ENCODE measurements around the gene CFAP97D1.

CFAP97D1 gene

DNA sequence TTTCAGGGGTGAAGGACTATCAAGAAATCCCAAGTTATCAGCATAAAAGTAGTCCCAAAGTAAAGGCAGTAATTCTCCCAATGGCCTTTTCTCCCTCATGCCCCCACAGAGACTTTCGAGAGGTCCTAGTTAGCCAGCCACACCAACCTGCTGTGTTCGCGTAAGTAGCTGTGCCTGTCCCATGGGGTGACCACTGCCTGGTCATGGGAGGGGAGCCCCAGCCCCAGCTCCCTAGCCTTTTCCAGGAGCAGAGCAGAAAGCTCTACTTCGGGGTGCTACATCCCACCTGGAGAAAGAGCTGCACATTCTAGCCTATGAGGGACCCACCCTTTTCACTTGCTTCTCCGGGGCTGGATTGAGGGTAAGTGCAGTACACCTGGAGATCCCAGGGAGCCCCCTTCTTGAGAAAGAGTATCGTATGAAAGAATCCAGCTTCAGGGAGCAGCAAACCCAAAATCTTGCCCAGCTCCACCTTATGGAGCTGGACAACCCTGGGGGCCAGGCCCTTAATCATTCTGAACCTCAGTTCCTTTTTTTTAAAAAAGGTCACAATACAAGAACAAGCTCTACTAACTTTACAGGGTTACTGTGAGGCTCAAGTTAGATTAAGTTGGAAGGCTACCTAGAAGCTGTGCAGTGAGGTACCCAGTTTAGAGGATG is 13.1 kb upstream of the CFAP97D1 start:
- DNase-seq (ENCODE audit: insufficient read length, low spot score) (no peak), FAIRE-seq (no peak)

DNA sequence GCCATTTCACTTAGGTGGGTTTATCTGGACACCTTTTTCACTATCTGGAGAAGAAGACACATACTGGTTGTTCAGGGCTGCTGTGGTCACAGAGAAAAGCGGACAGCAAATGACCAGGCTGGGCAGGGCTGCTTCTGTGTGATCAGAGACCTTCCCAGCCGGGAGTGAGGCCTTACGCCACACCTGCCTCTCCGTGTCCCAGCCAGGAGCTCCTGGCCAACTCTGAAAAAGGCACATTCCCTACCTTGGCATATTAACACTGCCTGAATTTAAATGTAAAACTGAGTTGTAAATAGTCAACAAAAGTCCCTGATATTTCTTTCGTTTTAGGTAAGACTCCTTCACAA is 12.5 kb upstream of the CFAP97D1 start:
- no peak for FAIRE-seq

DNA sequence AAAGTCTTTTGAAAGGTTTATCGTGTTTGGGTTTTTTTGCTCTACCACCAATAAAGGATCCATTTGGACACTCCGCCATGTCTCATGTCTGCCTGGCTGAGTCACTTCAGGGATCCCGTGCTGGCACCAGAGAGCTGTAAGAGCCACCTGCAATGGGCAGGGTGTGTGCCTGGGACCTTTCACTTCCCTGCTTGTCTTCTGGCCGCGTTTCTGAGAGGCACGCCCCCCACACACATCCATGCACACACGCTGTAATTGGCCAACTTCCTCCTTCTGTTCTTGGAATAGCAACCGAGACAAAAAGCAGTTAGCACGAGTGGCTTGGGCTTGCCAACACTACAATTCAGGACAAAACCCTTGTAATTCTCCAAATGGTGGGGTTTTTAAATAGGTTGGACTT is 11.9 kb upstream of the CFAP97D1 start:
- FAIRE-seq (peak; percentile 59), DNase-seq (ENCODE audit: insufficient read length, low spot score) (no peak)

More for the DNA sequence above, 12.5 kb upstream of the CFAP97D1 start:
- DNase-seq (ENCODE audit: insufficient read length, low spot score) = no peak

DNA sequence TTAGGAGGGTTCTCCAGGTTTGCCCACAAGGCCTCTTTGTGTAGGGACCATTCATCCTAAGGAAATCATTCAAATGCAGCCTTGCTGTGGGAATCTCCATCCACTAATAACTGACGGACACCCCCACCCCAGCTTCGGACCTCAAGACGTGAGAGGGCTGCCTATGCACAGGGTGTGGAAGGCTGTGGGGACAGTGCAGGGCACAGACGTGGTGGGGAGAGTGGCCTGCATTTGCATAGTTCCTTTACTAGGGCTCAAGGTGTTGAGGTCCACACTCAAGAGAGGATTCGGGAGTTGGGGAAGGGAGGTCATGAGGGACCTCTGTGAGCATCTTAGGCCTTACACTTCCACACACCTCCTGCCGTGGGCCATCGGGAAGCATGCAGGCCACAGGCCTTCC is 11.3 kb upstream of the CFAP97D1 start:
- FAIRE-seq = no peak
- DNase-seq (ENCODE audit: insufficient read length, low spot score) = no peak

DNA sequence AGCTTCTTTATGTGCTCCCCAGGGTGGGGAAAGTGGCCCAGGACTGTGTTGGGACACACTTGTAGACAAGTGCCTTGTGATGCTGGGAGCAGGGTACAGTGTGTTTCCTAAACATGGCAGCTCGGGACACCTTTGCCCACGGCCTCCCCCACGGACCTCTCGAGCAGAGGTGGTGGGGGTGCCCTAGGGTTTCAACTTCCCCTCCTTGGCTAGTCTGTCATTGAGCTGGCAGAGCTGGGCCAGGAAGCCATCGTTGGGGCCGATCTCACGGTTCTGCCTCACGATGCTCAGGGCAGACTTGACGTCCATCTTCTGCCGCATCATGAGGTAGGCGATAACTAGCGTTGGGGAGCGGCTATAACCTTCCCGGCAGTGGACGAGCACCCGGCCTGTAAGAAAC is 10.8 kb upstream of the CFAP97D1 start:
- DNase-seq (ENCODE audit: insufficient read length, low spot score) (no peak), FAIRE-seq (no peak)

DNA sequence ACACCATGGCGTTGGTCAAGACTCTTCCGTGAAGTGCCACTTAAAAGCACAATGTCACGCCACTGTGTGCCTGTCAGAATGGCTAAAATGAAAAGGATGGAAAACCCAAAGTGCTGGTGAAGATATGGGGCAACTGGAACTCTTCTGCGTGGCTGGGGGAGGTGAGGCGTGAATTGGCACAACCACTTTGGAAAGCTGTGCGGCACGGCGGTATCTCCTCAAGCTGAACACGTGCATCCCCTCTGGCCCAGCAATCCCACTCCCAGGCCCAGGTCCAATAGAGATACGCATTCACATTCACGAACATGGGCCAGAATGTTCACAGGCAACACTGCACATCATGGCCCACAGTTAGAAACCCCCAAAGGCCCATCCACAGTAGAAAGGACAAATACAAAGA is 10.4 kb upstream of the CFAP97D1 start:
- DNase-seq (ENCODE audit: insufficient read length, low spot score) = no peak
- FAIRE-seq = no peak

DNA sequence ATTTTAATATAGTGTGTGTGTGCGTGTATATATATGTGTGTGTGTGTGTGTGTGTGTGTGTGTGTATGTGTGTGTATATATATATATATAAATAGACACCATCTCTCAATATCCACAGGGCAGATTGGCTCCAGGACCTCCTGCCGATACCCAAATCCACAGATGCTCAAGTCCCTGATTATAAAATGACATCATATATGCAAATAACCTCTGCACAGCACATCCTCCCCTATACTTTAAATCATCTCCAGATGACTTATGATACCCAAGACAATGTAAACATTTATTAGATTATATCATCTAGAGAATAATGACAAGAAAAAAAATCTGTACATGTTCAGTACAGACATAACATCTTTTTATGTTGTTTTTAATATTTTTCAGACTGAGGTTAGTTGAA is 9.3 kb upstream of the CFAP97D1 start:
- FAIRE-seq (no peak), DNase-seq (ENCODE audit: insufficient read length, low spot score) (no peak)

DNA sequence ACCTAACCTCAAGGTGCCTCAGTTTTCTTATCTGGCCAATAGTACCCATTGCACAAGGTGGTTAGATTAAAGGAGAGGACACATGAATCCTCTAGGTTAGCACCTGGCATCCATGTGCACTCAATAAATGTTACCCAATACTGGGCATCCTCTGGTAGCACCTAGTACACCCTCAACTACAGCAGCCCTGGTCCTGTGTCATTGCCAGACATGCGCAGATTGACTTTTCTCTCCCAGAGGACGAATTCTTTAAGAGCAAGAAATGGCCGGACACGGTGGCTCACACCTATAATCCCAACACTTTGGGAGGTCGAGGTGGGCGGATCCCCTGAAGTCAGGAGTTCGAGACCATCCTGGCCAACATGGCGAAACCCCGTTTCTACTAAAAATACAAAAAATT is 8.8 kb upstream of the CFAP97D1 start:
- DNase-seq (ENCODE audit: insufficient read length, low spot score) = no peak
- no peak for FAIRE-seq

DNA sequence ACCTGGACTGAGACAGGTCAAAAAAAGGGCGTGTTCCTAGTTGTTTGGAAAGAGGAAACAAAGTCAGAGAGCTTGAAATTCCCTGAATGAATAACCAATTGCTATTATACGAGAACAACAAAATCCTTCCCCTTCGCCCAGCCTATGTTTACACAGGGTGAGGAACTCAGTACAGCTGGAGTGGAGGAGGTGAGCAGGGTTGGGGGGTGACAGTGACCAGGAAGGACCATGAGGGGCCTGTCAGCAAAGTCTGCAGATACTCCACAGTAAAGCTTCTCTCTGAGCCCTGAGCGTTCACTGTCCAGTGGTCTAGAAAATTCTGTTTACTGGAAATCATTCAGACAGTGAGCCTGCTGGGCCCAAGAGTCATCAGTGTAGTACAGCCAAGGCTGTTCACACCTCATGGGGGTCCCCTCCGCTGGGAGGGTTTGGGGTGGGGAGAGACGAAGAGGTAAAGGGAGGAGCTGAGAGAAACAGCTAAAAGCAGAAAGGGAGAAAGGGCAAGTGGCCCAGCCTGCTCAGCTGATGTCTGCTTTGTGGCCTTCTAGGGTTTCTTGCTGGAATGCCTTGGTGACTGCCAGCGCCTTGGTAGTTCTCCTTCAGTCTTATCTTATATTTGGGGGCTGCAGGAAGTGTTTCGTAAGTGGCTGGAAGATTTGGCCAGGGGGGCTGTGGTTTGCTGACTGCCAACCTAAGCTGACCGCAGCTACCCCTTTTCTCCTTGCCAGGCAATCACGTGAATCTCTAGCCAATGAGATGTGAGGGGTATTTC is 7.2 kb upstream of the CFAP97D1 start:
- FAIRE-seq = no peak
- DNase-seq (ENCODE audit: insufficient read length, low spot score) = no peak

DNA sequence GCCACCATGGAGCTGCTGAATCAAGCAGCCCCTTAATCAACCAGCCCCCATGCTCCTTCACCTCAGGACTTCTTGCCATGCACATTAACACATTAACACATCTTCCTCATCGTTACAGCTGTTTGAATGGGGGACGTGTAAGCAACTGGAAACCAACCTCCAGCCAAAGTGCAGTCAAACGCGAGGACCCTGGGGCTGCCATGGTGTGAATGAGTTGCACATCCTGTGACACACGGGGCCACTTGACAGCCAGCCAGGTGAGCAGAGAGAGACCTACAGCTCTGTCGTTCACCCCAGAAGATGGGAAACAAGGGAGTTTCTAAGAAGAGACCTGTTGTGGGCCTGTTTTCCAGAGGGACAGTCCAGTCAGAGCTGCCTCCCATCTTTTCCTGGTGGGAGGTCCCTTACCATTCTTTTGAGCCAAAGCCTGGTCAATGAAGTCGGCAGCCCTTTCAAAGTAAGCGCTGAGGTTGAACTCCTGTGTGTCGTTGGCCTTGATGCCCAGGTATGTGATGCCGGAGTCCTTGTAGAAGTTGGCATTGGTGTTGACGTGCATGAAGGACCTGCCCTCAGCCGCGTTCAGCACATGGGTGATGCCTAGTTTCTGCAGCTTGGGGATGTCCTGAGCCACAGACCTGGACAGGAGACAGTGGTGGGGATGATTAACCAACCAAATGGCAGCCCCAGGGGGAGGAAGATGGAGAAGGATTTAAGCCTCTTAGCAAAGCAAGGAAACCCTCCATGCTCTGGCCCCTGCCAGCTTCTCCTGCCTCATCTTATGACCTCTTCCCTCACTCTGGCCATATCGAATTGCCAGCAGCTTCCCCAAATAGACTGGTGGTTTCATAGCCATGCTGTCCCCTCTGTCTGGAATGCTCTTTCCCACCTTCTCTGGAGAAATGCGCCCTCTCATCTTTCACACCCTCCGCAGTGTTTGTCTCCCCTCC is 5.7 kb upstream of the CFAP97D1 start:
- DNase-seq (ENCODE audit: insufficient read length, low spot score) (no peak), FAIRE-seq (no peak)

DNA sequence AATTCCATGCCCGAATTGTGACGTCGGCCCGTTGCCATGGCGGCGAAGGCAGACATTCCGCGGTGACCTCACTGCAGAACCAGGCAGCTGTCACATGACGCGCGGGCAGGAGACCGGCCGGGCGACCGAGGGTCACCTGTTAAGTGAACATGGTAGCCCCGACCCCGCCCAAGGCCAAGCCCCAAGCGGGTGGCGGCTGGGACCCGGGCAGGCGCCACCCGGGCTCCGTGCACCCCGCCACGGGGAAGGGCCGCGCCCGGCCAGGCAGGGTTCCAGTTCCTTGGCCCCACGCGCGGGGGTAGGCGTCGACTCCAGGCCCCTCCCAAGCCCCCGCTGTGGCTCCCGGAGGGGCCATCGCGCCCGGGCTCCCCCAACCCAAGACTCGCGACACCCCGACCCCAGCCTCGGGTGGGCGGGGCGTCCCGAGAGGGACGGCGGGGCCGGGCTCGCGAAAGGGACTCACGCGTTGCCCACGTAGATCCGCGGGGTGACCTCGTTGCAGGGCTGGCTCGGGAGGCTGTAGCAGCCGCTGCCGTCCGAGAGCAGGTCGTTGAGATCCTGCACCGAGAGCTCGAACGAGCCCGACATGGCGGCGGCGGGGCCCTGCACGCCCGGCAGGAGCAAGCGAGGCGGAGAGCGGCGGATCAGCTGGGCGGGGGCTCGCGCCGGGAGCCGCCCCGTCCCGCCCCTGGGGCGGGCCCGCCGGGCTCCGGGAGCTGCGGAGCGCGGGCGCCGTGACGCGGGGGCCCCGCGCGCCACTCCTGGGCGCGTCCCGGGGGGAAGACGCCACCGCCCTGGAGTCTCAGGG is 1.7 kb upstream of the CFAP97D1 start, which contains the start of gene DUSP3:
Gene DUSP3 (minus strand): TSS at position 641 of the 808 bp plus-strand sequence. CDS start 53 bp downstream, at position 588.
- DNase-seq (ENCODE audit: insufficient read length, low spot score) = peak; percentile 92
- peak; percentile 80 for FAIRE-seq

DNA sequence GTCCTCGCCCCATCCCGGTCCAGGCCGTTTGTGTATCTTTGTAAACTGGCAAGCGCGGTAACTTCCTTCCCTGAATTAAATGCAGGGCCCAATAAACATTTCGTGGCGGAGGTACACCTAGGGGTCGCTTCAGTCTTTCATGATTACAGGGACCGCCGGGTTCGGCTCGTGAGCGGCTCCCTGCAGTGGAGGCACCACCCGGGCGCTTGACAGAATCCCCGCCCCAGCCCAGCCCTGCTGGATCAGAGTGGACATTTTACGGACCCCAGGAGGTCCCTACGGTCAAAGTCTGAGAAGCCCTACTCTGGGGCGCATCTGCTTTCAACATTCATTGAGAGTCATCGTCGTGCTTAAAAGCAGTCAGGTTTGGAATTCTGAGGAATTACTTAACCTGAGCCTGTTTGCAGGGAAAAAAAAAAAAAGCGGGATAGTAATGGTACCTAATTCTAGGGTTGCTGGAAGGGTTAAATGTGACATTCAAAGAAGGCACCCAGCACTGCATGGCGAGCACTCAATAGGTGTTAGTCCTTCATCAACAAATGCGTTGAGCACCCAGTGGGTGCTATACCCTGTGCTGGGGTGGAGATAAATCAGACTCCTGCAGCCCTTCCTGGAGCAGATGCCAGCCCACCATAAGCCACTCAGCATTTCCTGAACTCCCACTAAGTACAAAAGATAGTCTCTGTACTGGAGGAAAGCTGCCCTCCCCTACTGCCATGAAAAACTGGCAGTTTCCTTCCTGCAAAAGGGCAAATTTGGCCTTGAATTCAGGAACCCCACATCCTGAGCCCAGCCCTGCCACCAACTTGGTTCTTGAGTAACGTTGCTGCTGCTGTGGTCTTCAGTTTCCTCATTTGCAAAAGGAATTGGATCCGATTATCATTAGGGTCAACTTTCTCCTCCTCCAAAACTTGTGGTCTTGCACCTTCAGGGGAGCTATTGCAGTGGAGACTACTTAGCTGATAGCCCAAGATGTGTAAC is 800 bp upstream of the CFAP97D1 start:
- DNase-seq (ENCODE audit: insufficient read length, low spot score) = no peak
- FAIRE-seq = peak; percentile 4

DNA sequence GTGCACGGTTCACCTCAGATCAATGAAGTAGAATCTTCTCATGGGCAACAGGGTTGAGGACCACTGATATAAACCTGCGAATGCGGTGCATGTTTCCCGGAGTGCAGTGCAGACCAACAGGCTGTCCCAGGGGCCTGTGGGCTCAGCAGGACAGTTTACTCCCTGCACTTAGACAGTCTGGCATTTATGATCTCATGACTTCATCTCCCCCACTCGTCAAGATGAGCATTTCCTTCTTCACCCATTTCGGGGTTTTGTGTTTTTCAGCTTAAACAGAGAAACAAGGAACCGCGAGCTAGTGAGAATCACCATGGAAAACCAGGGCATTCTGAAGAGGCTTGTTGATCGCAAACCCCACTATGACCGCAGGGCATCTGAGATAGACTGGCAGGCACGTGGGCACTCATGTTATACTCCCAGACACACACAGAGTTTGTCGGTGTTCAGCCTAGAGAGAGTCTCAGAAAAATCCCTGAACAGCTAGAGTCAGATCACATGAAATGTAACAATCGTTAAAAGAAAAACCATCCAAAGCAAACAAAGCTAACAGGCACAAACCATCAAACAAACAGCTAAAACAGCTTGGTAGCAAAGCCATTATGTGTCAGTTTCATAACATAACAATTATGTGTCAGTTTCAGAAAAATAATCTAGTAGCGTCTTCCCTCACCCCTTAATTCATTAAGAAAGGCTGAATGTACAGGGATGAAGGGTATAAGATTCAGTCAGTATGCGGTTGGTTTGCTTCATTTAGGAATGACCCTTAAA is 2.9 kb downstream of the CFAP97D1 start:
- no peak for DNase-seq (ENCODE audit: insufficient read length, low spot score)
- FAIRE-seq = no peak

DNA sequence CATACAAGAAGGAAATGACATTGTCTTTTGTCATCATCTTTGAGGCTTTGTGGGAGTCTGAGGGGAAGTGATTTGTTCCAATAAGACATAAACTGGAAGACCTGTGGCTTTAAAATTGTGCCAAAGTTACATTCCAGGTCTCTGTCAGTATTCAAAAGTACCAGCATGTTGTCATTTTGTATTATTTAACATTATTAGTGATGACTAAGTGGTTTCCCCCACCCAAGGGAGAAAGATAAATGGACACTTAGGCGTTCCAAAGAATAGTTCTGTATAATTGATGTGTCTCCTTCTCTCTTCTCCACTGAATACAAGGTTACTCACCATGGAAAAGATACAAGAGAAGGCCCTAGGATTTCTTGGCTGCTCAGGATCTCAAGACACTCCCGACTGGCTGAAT is 3.8 kb downstream of the CFAP97D1 start:
- DNase-seq (ENCODE audit: insufficient read length, low spot score) (no peak), FAIRE-seq (no peak)

DNA sequence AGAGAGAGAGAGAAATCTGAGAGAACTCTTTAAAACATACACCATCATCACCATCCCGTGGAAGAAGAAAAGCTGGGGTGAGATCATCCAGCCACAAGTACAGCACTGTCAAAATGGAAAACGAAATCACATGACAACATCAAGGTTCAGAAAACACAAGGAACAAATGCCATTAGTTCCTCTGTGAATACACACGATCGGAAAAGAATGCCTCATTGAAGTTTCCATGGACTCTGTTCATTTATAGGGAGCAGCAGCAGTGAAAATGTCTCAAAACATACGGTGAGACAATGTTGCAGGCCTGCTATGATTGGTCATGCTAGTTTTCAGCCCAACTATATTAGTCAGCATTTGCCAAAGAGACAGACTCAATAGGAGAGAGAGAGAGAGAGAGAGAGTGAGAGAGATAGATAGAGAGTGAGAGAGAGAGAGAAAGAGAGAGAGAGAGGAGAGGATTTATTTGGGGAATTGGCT is 4.4 kb downstream of the CFAP97D1 start:
- DNase-seq (ENCODE audit: insufficient read length, low spot score) (no peak), FAIRE-seq (no peak)

DNA sequence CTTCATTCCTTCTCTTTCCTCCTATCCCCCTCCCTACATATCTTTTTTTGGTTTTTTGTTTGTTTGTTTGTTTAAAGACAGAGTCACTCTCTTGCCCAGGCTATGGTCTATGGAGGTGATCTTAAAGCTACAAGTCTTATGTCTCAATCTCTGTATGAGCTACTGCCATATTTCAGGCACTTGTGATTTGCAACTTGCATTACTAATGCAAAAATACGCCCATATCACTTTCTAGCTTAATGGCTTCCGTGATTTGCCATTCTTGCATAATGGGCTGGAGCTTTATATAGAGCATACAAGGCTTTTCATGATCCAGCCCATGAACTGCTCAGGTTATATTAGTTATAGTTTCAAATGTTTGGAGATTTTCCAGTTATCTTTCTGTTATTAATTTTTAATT is 7.5 kb downstream of the CFAP97D1 start:
- no peak for DNase-seq (ENCODE audit: insufficient read length, low spot score)
- no peak for FAIRE-seq

DNA sequence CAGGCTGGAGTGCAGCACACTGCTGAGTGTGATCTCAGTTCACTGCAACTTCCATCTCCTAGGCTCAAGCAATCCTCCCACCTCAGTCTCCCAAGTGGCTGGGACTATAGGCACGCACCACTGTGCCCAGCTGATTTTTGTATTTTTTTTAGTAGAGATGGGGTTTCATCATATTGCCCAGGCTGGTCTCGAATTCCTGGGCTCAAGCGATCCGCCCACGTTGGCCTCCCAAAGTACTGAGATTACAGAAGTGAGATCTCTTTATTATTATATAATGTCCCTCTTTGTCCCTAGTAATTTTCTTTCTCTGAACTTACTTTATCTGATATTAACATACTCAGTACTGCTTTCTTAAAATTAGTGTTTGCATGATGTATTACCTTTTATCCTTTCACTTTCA is 8.3 kb downstream of the CFAP97D1 start:
- no peak for DNase-seq (ENCODE audit: insufficient read length, low spot score)
- FAIRE-seq = no peak

DNA sequence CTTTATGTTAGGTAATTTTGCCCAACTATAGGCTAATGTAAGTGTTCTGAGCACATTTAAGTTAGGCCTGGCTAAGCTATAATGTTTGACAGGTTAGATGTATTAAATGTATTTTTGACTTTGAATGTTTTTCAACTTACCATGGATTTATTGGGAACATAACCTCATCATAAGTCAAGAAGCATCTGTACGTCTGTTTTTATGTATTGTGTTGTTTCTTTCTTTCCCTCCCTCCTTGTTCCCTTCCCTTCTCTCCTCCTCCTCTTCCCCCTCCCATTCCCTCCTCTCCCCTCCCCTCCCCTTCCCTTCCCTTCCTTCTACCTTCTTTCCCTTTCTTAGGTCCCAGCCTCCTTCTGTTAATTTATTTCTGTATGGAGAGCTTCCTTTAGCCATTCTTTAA is 9.2 kb downstream of the CFAP97D1 start:
- DNase-seq (ENCODE audit: insufficient read length, low spot score) (no peak), FAIRE-seq (no peak)
